ENCODE data around the gene PARP8.
"Not testable (repeated sequence)": the region's sequence is repeated elsewhere in the genome, so short reads cannot be mapped to it uniquely, and the experiment has no call there.

PARP8 gene

GRCh38 chr5:50666261-50667022, at the start of gene PARP8:
PARP8 (plus strand) TSS chr5:50666637; CDS start chr5:50667096, 459 bp downstream.
- DNase-seq (ENCODE audit: low spot score), result peak; percentile 54

- no peak for DNase-seq (ENCODE audit: low spot score)
Observed at GRCh38 chr5:50623666-50624065, 42.8 kb upstream of the PARP8 start.

- DNase-seq (ENCODE audit: low spot score), result not testable (repeated sequence)
Observed at GRCh38 chr5:50634866-50635265, 31.6 kb upstream of the PARP8 start.

- DNase-seq (ENCODE audit: low spot score), result not testable (repeated sequence)
Observed at GRCh38 chr5:50637576-50637975, 28.9 kb upstream of the PARP8 start.

GRCh38 chr5:50646591-50646990, 19.8 kb upstream of the PARP8 start:
- DNase-seq (ENCODE audit: low spot score), result no peak

GRCh38 chr5:50647726-50648125, 18.7 kb upstream of the PARP8 start:
- DNase-seq (ENCODE audit: low spot score), result no peak

- DNase-seq (ENCODE audit: low spot score), result no peak
Observed at GRCh38 chr5:50653946-50654345, 12.5 kb upstream of the PARP8 start.

GRCh38 chr5:50655067-50655809, 11.2 kb upstream of the PARP8 start:
- no peak for DNase-seq (ENCODE audit: low spot score)

GRCh38 chr5:50655810-50656205, 10.6 kb upstream of the PARP8 start:
- no peak for DNase-seq (ENCODE audit: low spot score)

- no peak for DNase-seq (ENCODE audit: low spot score)
Observed at GRCh38 chr5:50657044-50657443, 9.4 kb upstream of the PARP8 start.

- no peak for DNase-seq (ENCODE audit: low spot score)
Observed at GRCh38 chr5:50658246-50658645, 8.2 kb upstream of the PARP8 start.

GRCh38 chr5:50663636-50664035, 2.8 kb upstream of the PARP8 start:
- DNase-seq (ENCODE audit: low spot score), result no peak

- DNase-seq (ENCODE audit: low spot score), result no peak
Observed at GRCh38 chr5:50665091-50665490, 1.3 kb upstream of the PARP8 start.

- not testable (repeated sequence) for DNase-seq (ENCODE audit: low spot score)
Observed at GRCh38 chr5:50665761-50666202, 655 bp upstream of the PARP8 start.

- DNase-seq (ENCODE audit: low spot score), result peak; percentile 60
Observed at GRCh38 chr5:50667023-50667652, 701 bp downstream of the PARP8 start.

- peak; percentile 37 for DNase-seq (ENCODE audit: low spot score)
Observed at GRCh38 chr5:50667653-50668595, 1.5 kb downstream of the PARP8 start.

GRCh38 chr5:50668636-50669035, 2.2 kb downstream of the PARP8 start:
- not testable (repeated sequence) for DNase-seq (ENCODE audit: low spot score)

- no peak for DNase-seq (ENCODE audit: low spot score)
Observed at GRCh38 chr5:50672663-50673062, 6.2 kb downstream of the PARP8 start.

GRCh38 chr5:50673444-50673843, 7.0 kb downstream of the PARP8 start:
- not testable (repeated sequence) for DNase-seq (ENCODE audit: low spot score)

- DNase-seq (ENCODE audit: low spot score), result no peak
Observed at GRCh38 chr5:50675385-50675784, 8.9 kb downstream of the PARP8 start.

GRCh38 chr5:50679554-50679953, 13.1 kb downstream of the PARP8 start:
- DNase-seq (ENCODE audit: low spot score), result not testable (repeated sequence)

GRCh38 chr5:50684721-50685120, 18.3 kb downstream of the PARP8 start:
- no peak for DNase-seq (ENCODE audit: low spot score)
